ENCODE measurements around the gene SFTA2.
"Not testable (repeated sequence)": the region's sequence is repeated elsewhere in the genome, so short reads cannot be mapped to it uniquely, and the experiment has no call there.

SFTA2 gene

DNA sequence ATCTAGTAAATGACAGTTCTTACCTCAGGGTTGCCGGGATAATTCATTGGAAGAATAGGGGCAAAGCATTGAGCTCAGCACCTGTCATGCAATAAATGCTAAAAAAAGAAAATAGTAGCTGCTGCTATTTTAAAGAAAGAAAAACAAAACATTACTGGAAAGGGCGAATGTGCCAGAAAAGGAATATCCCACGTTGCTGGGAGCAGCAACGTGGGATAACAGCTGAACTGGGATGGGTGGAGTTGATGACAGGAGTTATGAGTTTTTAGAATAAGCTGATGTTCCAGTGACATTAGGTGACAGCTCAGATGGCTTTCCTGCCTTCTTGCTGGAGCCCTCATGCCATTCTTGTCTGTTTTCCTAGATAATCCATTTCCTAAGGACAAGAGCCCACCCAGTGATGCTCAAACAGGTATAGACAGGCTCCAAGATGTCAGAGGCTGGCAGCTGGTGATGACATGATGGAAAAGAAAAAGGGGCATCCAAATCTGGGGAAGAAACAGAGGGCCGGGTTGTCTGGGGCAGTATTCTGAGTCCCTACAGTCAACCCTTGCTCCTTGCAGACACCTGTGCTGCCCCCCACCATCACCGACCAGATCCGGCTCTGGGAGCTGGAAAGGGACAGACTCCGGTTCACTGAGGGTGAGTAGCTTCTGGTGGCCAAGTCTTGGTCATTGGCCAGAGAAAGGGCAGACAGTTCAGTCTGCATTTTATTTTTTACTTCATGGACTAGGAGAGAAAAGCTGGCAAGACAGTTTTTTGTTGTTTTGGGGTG lies 19.0 kb downstream of the SFTA2 start:
- no peak for DNase-seq (ENCODE audit: low read depth, low spot score)

DNA sequence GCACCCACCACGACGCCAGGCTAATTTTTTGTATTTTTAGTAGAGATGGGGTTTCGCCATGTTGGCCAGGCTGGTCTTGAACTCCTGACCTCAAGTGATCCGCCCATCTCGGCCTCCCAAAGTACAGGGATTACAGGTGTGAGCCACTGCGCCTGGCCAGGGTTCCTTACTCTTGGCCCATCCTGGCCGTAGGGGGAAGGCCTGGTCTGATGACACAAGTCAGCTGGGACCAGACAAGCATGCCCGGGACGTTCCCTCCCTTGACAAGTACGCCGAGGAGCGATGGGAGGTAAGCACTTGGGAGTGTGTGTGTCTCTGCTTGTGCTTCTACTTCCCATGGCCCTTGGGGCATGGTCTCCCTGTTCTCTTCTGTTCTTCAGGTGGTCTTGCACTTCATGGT lies 21.5 kb downstream of the SFTA2 start:
- not testable (repeated sequence) for DNase-seq (ENCODE audit: low read depth, low spot score)

DNA sequence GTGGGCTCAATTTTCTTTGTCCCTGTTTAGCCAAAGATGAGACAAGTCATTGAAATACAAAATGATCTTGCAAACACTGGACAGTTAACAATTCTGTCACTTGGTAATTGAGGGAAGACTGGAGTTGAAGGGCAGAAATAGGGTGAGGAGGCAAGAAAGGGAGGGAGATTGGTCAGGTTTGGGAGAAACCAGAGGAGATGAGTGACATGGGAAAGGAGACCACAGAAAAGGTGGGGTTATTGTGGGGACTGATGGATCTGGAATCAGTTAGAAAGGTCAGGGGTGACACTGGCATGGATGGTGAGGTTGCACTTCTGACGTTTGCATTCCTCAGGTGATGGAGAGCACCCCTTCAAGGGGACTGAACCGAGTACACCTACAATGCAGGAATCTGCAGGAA lies 23.3 kb downstream of the SFTA2 start:
- no peak for DNase-seq (ENCODE audit: low read depth, low spot score)

DNA sequence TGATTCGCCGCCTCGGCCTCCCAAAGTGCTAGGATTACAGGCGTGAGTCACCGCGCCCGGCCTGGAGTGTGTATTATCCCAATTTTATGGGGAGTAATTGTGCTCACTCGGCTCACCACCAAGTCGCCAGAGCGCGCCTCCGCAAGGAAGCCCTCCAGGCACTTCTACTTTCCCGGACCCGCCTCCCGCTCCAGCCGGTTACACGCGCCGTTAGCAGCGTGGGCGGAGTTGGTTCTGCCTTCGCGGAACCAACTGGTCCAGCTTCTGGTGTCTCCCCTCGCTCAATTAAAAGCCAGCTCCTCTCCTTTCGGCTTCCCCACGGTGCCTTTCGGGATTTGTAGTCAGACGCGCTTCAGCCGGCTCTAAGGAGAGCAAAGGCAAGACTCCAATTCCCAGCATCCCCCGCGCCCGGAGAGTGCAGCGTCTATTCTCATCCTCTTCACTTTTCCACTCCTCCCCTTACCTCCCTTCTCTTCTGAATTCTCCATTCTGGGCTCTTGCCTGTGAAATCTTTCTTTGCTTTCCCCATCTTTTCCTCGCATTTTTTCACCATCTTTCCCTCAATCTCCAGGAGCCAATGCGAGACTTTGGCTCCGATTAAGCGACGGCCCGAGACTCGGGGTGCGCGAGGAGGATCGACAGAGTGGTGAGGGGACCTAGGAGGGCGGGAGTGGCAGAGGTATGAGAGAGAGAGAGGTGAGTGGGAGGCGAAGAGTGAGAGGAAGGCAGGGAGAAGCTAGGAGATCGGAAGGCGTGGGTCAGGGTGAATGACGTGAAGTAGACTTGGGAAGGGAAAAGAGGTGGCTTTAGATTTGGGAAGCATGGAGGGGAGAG lies 24.0 kb downstream of the SFTA2 start, which contains the start of gene GTF2H4:
Gene GTF2H4, plus strand, starts transcription at position 450 of the 834 bp plus-strand sequence.
- peak; percentile 98 for DNase-seq (ENCODE audit: low read depth, low spot score)

DNA sequence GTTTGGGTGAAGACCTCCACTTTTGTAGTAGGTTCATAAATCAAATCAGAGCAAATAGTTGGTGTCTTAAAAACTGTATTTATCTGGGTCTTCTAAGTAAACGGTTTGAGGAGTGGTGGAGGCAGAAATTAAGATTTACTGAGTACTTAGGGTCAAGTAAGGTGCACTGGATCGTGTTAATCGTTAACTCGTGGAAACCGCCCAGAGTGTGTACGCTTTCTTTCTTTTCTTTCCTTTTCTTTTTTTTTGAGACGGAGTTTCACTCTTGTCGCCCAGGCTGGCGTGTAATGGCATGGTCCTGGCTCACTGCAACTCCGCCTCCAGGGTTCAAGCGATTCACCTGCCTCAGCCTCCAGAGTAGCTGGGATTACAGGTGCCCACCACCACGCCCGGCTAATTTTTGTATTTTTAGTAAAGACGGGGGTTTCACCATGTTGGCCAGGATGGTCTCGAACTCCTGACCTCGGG lies 24.6 kb downstream of the SFTA2 start:
- not testable (repeated sequence) for DNase-seq (ENCODE audit: low read depth, low spot score)

DNA sequence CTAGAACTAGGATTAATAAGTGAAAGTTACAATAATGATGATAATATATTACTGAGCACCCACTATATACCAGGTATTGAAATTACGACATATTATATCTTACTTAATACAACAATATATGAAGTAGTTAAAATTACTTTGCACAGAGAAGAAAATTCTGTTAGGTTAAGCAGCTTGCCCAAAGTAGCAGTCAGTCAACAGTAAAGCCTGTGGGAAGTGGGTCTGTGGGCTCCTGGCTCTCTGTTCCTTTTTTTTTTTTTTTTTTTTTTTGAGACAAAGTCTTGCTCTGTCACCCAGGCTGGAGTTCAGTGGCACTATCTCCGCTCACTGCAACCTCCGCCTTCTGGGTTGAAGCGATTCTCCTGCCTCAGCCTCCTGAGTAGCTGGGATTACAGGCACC lies 28.7 kb downstream of the SFTA2 start:
- no peak for DNase-seq (ENCODE audit: low read depth, low spot score)

DNA sequence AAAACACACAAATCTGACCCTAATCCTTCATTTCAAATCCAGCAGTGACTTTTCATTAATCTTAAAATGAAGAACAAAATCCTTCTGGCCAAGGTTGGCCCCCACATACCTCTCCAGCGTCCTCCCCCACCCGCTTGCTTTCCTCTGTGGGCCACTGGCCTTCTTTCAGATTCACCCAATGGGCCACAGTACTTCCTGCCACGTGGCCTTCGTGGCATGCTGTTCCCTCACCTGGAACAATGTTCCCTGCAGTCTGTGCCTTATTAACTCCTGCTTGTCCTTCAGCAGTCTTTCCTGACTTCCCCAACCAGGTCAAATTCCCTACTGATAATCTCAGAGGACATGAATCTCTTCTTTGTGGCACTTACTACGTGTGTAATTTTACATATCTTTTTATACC lies 29.3 kb downstream of the SFTA2 start:
- DNase-seq (ENCODE audit: low read depth, low spot score): no peak

DNA sequence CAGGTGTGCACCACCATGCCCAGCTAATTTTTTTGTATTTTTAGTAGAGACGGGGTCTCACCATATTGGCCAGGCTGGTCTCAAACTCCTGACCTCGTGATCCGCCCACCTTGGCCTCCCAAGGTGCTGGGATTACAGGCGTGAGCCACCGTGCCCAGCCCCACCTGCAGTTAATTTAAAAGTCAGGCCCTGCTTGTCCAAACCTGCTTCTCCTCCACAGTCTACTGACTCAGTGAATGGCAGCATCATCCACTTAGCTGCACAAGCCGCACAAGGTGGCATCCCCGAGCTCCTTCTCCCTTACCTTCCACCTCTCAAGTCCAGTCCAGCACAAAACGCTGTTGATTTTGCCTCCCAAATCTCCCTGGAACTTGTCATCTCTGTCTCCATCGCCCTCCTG lies 29.8 kb downstream of the SFTA2 start:
- DNase-seq (ENCODE audit: low read depth, low spot score): not testable (repeated sequence)

DNA sequence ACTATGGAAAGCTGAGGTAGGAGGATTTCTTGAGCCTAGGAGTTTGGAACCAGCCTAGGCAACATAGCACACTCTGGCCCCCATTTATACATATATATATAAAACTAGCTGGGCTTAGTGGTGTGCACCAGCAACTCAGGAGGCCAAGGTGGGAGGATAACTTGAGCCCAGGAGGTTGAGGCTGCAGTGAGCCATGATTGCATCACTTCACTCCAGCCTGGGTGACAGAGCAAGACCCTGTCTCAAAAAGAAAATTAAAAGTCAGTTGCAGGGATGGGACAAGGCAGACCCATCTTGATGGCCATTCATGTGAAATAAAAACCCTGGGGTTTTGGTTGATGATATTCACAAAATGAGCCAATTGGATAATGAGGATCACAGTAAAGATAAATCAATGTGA lies 30.5 kb downstream of the SFTA2 start:
- no peak for DNase-seq (ENCODE audit: low read depth, low spot score)

DNA sequence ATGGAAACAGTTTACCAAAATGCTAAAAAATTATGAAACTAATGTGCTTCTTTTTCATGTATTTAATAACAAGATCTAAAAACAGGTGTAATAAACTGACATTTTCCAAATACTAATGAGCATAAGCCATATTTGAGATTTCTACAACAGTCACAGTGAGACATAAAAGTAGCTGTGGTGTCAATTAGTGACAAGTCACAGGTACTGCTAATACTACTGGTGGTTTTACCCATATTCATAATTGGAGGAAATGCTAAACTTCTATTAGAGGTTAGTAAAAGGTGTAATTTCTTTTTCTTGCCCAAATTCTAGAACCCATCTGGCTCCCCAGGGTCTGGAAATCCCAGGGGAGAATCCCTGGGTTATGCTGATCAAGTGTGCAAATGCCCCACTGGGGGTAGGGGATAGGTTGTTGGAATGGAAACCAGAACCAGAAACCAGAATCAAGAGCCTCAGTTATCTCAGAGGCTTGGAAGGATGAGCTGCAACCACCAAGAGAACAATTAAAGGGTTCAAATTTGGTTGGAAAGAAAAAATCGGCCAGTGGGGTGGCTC lies 31.0 kb downstream of the SFTA2 start:
- DNase-seq (ENCODE audit: low read depth, low spot score): no peak

DNA sequence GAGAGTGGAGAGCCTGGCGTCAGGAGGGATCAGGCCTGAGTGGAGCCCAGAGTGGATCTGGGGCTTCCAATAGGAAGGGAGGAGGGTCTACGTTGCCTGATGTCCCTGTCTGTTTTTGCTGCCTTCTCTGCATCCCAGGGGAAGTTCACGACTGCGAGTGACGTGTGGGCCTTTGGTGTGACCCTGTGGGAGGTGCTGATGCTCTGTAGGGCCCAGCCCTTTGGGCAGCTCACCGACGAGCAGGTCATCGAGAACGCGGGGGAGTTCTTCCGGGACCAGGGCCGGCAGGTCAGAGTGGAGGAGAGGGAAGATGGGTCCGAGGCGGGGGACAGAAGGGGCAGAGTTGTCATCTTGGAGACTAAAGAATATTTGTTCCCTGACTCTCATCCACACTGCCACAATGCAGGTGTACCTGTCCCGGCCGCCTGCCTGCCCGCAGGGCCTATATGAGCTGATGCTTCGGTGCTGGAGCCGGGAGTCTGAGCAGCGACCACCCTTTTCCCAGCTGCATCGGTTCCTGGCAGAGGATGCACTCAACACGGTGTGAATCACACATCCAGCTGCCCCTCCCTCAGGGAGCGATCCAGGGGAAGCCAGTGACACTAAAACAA lies 33.1 kb downstream of the SFTA2 start:
- no peak for DNase-seq (ENCODE audit: low read depth, low spot score)

DNA sequence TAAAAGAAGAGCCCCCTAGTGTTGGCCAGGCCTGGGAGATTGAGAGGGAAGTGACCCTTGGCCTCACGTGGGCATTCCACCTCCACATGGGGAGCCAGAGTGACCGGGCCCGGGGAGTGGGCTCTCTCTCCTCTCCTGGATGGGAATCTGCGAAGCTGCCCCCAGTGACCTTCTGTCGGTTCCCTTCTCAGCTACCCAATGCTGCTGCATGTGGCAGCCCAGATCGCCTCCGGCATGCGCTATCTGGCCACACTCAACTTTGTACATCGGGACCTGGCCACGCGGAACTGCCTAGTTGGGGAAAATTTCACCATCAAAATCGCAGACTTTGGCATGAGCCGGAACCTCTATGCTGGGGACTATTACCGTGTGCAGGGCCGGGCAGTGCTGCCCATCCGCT lies 34.1 kb downstream of the SFTA2 start:
- no peak for DNase-seq (ENCODE audit: low read depth, low spot score)

DNA sequence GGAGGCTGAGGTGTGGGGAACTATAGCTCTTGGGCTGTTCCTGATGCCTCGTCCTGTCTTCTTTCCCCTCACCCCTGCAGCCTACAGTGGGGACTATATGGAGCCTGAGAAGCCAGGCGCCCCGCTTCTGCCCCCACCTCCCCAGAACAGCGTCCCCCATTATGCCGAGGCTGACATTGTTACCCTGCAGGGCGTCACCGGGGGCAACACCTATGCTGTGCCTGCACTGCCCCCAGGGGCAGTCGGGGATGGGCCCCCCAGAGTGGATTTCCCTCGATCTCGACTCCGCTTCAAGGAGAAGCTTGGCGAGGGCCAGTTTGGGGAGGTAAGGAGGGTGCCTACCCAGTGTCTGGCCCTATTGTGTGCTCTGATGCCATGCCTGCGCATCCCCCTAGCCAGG lies 35.4 kb downstream of the SFTA2 start:
- no peak for DNase-seq (ENCODE audit: low read depth, low spot score)

DNA sequence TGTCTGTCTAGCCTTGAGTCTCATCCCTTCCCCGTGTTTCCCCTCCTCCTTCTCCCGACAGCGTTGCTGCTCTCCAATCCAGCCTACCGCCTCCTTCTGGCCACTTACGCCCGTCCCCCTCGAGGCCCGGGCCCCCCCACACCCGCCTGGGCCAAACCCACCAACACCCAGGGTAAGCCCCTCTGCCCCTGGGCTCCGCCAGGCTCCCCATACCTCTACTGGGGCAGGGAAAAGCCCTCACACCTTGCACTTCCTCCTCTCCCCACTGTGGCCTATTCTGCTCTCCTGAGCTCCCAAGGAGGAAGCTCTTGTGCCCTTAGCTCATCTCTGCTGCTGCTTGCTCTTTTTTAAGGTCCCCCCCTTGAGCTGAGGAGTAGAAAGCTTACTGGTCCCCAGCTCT lies 36.6 kb downstream of the SFTA2 start:
- no peak for DNase-seq (ENCODE audit: low read depth, low spot score)

DNA sequence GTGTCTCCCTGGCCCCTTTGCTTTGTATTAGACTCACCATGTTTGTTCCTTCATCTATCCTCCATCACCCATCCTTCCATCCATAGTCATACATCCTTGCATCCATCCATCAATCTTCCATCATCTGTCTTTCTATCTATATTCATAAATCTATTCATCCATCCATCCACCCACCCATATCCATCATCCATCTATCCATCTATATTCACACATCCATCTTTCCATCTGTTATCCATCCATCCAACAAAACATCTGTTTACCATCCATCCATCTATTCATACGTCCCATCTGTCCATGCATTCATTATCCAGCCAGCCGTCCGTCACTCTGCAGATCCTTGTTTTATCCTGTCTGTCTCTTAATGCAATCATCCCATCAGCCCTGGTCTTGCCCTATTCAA lies 37.0 kb downstream of the SFTA2 start:
- no peak for DNase-seq (ENCODE audit: low read depth, low spot score)

DNA sequence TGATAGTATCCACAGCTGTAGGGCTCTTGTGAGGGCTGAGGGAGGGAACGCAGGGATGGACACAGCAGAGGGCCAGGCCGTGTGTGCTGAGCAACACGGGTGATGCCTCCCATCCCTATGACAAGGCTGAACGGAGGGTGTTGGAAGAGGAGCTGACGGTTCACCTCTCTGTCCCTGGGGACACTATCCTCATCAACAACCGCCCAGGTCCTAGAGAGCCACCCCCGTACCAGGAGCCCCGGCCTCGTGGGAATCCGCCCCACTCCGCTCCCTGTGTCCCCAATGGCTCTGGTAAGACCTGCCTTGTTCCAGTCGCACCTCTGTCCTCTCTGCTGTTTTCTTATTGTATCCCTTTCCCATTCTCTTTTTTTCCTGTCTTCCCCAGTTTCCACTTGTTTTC lies 37.6 kb downstream of the SFTA2 start:
- no peak for DNase-seq (ENCODE audit: low read depth, low spot score)

DNA sequence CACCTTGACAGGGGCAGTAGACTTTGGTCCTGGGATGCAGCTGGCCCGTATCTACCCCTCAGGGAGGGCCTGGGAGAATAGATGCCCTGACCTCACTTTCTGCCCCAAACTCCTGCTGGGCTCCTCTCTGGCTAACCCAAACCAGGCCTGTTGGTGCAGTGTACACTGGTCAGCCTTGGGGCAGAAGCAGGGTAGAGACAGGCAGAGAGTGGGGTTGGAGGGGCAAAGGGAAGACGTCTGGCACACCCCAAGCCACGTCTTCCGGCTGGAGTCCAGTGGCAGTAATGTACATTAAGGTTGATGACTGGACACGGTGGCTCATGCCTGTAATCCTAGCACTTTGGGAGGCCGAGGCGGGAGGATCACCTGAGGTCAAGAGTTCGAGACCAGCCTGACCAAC lies 38.3 kb downstream of the SFTA2 start:
- DNase-seq (ENCODE audit: low read depth, low spot score): no peak

DNA sequence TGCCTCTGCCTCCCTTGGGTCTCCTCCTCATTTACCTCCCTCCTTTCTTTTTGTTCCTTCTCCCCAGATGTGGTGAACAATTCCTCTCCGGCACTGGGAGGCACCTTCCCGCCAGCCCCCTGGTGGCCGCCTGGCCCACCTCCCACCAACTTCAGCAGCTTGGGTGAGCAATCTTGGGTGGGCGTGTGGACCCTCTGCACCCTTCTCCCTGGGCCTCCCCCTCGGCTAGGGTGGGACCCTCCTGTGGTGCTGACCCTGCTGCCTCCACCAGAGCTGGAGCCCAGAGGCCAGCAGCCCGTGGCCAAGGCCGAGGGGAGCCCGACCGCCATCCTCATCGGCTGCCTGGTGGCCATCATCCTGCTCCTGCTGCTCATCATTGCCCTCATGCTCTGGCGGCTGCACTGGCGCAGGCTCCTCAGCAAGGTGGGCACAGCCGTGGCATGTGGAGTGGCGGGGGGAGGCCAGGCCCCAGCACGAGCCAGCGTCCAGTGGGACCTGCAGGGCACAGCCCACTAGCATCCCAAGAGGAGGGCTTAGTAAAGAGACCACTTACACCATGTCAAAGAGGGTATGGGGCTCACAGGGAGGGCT lies 38.9 kb downstream of the SFTA2 start:
- DNase-seq (ENCODE audit: low read depth, low spot score): no peak

DNA sequence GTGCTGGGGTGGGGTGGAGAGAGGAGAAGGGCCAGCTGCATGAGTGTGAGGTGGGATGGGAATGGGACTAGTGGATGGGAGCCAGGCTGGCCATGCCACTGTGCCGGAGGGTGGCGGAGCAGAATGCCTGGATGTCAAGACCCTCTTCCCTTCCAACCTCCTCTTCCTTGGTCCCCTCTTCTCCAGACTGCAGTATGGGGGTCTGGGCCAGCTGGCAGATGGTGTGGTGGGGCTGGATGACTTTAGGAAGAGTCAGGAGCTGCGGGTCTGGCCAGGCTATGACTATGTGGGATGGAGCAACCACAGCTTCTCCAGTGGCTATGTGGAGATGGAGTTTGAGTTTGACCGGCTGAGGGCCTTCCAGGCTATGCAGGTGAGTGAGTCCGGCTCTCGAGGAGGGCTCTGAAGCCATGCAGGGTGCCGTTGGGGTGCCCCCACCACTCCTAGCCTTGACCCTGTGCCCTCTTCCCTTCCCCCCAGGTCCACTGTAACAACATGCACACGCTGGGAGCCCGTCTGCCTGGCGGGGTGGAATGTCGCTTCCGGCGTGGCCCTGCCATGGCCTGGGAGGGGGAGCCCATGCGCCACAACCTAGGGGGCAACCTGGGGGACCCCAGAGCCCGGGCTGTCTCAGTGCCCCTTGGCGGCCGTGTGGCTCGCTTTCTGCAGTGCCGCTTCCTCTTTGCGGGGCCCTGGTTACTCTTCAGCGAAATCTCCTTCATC lies 40.0 kb downstream of the SFTA2 start:
- no peak for DNase-seq (ENCODE audit: low read depth, low spot score)

DNA sequence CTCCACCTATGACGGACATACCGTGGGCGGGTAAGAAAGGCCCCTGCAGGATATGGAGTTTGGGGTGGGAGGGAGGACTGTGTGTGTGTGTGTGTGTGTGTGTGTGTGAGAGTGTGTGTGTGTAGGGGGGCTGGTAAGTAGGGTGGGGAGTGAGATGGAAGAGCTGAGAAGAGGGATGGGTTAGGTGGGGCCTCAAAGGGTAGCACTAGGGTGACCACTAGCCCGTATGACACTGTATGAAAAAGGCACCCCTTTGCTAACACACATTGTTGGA lies 40.6 kb downstream of the SFTA2 start:
- no peak for DNase-seq (ENCODE audit: low read depth, low spot score)
